ENCODE measurements around the gene IL10RA. TPM values are rescaled to one million over a fixed set of nuclear protein-coding genes. Genes with fewer than 3 reads are reported as not detected.

Gene IL10RA
- polyA plus RNA-seq, 1 experiment = not detected

- DNase-seq (ENCODE audit: low read depth, low spot score) = no peak
- no peak for TF ChIP-seq CTCF (IDR thresholded peaks at IDR 0.05; ENCODE audit: low read depth, low read length)
- Histone ChIP-seq H3K27me3 (ENCODE audit: control insufficient read depth, insufficient read depth, low read length) (peaks cover 21% of the 10 kb centered on the region), H3K27ac (ENCODE audit: low read depth, low read length) (no peak overlapping the region), H3K4me3 (ENCODE audit: low read depth, low read length) (no peak overlapping the region), H3K9me3 (ENCODE audit: control insufficient read depth, insufficient read depth, low read length) (no peaks in the 10 kb centered on the region; the same call in 1 of the 2 replicates)
- ChIA-PET CTCF (no interaction called here), POLR2A (no interaction called here)
These were observed 884 bp downstream of the IL10RA start for GRCh38 chr11:117986981-117987574.

GRCh38 chr11:117989351-117990102 lies 3.3 kb downstream of the IL10RA start:
- ChIA-PET POLR2A (no interaction called here), CTCF (interaction anchor here (0.7 kb wide), 1 partner anchor 576 kb away, joined by 3 read pairs; no protein-coding TSS in a partner anchor)
- DNase-seq (ENCODE audit: low read depth, low spot score) = no peak
- Histone ChIP-seq H3K27me3 (ENCODE audit: control insufficient read depth, insufficient read depth, low read length) (peaks cover 21% of the 10 kb centered on the region), H3K9me3 (ENCODE audit: control insufficient read depth, insufficient read depth, low read length) (no peaks in the 10 kb centered on the region; the same call in 1 of the 2 replicates), H3K4me3 (ENCODE audit: low read depth, low read length) (no peak overlapping the region), H3K27ac (ENCODE audit: low read depth, low read length) (no peak overlapping the region)
- TF ChIP-seq CTCF (IDR thresholded peaks at IDR 0.05; ENCODE audit: low read depth, low read length) = no peak

DNA sequence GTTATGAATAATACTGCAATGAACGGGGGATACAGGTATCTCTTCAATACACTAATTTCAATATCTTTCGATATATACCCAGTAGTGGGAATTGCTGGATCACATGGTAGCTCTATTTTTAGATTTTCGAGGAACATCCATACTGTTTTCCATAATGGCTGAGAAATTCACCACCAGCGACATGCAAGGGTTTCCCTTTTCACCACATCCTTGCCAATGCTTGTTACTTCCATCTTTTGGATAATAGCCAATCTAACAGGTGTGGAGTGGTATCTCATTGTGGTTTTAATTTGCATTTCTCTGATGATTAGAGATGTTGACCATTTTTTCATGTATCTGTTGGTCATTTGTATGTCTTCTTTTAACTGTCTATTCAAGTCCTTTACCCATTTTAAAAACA lies 5.9 kb downstream of the IL10RA start:
- ChIA-PET CTCF (no interaction called here), POLR2A (no interaction called here)
- peaks cover 9% of the 10 kb centered on the region for H3K27me3 ChIP-seq (ENCODE audit: control insufficient read depth, insufficient read depth, low read length)
- no peaks in the 10 kb centered on the region for H3K9me3 ChIP-seq (ENCODE audit: control insufficient read depth, insufficient read depth, low read length)
- no peak overlapping the region for H3K4me3 ChIP-seq (ENCODE audit: low read depth, low read length)
- TF ChIP-seq CTCF (IDR thresholded peaks at IDR 0.05; ENCODE audit: low read depth, low read length) = no peak
- no peak for DNase-seq (ENCODE audit: low read depth, low spot score)
- no peak overlapping the region for H3K27ac ChIP-seq (ENCODE audit: low read depth, low read length)

DNA sequence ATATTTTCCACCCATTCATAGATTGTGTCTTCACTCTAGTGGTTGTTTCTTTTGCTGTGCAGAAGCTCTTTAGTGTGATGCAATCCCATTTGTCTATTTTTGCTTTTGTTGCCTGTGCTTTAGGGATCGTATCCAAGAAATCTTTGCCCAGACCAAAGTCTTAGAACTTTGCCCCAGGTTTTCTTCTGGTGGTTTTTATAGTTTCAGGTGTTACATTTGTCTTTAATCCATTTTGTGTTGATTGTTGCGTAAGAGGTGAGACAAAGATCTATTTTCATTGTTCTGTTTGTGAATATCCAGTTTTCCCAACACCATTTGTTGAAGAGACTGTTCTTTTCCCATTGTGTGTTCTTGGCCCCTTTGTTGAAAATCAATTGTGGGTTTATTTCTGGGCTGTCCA lies 6.4 kb downstream of the IL10RA start:
- no peak for DNase-seq (ENCODE audit: low read depth, low spot score)
- peaks cover 4% of the 10 kb centered on the region for H3K27me3 ChIP-seq (ENCODE audit: control insufficient read depth, insufficient read depth, low read length)
- no peak for TF ChIP-seq CTCF (IDR thresholded peaks at IDR 0.05; ENCODE audit: low read depth, low read length)
- no peaks in the 10 kb centered on the region for H3K9me3 ChIP-seq (ENCODE audit: control insufficient read depth, insufficient read depth, low read length)
- H3K27ac ChIP-seq (ENCODE audit: low read depth, low read length) = no peak overlapping the region
- H3K4me3 ChIP-seq (ENCODE audit: low read depth, low read length) = no peak overlapping the region
- POLR2A ChIA-PET = no interaction called here
- CTCF ChIA-PET = no interaction called here

DNA sequence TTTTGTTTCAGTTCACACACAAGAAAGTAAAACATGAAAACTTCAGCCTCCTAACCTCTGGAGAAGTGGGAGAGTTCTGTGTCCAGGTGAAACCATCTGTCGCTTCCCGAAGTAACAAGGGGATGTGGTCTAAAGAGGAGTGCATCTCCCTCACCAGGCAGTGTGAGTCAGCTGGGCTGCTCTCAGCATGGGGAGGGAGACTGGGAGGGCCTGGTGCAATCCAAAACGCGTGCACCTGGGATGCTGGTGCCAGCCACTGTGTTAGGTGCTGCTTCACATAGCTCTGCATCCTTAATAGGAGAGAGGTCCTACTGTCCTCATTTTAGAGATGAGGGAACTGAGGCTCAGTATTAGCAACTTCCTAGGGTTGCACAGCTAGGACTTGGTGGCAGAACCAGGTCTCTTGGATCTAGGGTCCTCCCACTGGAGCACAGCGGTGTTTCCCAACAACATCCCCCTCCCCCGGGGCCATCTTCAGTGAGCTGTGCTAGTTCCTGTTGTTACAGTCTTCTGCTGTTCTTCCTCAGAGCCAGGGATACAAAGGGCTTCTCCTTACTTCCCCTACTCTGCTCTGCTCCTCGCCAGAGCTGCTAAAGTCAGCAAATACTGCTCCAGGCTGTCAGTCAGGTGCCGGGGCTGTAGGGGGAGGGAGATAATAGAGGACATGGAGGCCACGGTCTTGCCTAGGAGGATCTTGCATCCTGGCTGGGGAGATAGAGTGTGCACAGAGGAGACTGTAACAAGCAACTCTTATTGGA lies 8.0 kb downstream of the IL10RA start:
- ChIA-PET POLR2A (no interaction called here), CTCF (no interaction called here)
- no peaks in the 10 kb centered on the region for H3K9me3 ChIP-seq (ENCODE audit: control insufficient read depth, insufficient read depth, low read length)
- no peak for TF ChIP-seq CTCF (IDR thresholded peaks at IDR 0.05; ENCODE audit: low read depth, low read length)
- no peak for DNase-seq (ENCODE audit: low read depth, low spot score)
- H3K27ac ChIP-seq (ENCODE audit: low read depth, low read length) = no peak overlapping the region
- H3K4me3 ChIP-seq (ENCODE audit: low read depth, low read length) = no peak overlapping the region
- H3K27me3 ChIP-seq (ENCODE audit: control insufficient read depth, insufficient read depth, low read length) = no peaks in the 10 kb centered on the region

Data from AG04450 (cell line).